Epithelial cell of proximal tubule (primary cell): ENCODE results near the gene PPP1R1B. TPM values are rescaled to one million over a fixed set of nuclear protein-coding genes. Genes with fewer than 3 reads are reported as not detected.

Experiments used
- DNase-seq: peaks from one replicate; pipeline ENCODE4 v3.0.0-alpha.2; 2011; ENCODE audit warnings: low read depth
- H3K4me3 ChIP-seq: 2 replicates; pipeline ENCODE4 v1.5.1; 2011; ENCODE audit warnings: low read depth, mild to moderate bottlenecking, low read length
- total RNA-seq: library from RNA; depleted of rRNA; stranded (reverse); fragments of >200 nt; gene quantifications from 2 replicates; pipeline ENCODE4 v1.2.3, GENCODE V29; 2015
- TF ChIP-seq, protein P1 (sequence below): conservative IDR thresholded peaks from 2 replicates; pipeline ENCODE4 v1.5.1; 2012; ENCODE audit warnings: low read depth, mild to moderate bottlenecking, low read length

Gene PPP1R1B
- total RNA-seq, 1 donor from 2014 or later: not detected

DNA sequence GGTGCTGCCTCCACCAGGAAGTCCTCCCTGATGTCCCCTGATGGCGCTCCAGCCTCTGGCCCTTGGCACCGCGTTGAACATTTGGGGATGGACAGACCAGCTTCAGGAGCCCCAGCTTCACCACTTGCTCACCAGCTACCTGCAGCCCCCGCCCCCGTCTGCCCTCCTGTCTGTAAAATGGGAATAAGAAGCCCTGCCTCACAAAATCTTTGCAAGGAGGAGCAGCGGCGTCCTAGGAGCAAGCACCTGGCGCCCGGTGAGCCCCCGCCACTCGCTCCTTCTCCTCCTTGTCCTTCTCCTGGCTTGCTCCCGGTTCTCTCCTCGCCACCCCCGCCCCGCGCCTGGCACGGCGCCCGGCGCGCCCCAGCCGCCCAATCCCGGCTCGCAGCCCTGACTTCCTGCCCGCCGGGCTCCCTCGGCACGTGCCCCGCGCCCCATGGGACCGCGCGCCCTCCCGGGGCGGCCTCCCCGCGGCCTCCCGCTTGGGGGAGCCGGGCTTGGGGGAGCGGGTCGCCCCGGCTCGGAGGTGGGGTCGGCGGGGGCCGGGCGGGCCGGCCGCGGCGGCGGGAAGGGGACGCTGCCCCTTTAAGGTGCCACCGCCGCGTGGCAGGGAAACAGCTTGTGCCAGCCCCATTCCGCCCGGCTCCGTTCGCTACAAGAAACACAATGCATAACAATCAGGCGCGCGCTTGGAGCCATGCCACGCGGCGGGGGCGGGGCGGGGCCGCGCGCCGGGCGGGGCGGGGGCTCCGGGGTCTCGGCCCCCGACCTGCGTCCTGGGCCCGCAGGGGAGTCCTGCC, 9.1 kb upstream of the PPP1R1B start:
- H3K4me3 ChIP-seq: peak overlapping the region; percentile 72
- no peak for DNase-seq
- TF ChIP-seq, protein P1, sequence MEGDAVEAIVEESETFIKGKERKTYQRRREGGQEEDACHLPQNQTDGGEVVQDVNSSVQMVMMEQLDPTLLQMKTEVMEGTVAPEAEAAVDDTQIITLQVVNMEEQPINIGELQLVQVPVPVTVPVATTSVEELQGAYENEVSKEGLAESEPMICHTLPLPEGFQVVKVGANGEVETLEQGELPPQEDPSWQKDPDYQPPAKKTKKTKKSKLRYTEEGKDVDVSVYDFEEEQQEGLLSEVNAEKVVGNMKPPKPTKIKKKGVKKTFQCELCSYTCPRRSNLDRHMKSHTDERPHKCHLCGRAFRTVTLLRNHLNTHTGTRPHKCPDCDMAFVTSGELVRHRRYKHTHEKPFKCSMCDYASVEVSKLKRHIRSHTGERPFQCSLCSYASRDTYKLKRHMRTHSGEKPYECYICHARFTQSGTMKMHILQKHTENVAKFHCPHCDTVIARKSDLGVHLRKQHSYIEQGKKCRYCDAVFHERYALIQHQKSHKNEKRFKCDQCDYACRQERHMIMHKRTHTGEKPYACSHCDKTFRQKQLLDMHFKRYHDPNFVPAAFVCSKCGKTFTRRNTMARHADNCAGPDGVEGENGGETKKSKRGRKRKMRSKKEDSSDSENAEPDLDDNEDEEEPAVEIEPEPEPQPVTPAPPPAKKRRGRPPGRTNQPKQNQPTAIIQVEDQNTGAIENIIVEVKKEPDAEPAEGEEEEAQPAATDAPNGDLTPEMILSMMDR: no peak

DNA sequence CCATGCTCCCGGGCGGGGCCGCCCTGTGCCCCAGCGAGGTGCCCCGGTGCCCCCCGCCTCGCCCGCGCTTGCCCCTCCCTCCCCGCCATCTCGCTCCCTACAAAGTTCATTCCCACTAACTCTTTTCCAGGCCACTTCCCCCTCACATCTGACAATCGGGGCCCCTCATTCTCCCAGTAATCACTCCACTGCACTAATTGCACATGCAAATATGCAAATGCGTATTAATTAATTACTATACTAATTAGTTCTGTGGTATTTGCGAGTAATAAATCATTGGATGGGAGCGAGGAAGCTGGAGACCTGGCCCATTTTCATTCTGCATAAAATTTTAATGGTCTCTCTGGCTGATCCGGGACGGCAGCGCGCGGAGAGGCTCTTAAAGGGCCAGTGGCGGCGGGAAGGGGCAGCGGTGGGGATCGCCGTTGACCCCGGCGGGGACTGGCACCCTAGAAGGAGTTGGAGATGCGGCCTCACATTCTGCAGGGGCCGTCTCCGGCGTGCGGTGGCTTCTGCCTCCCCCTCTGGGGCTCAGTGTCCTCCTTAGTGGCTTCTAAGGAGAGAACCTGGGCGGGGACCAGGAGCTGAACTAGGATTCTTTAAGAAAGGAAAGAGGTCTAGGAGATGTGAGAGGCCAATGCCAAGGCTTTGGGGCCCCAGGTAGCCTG, 8.4 kb upstream of the PPP1R1B start:
- H3K4me3 ChIP-seq: peak overlapping the region; percentile 72
- no peak for DNase-seq
- TF ChIP-seq, protein P1: no peak

DNA sequence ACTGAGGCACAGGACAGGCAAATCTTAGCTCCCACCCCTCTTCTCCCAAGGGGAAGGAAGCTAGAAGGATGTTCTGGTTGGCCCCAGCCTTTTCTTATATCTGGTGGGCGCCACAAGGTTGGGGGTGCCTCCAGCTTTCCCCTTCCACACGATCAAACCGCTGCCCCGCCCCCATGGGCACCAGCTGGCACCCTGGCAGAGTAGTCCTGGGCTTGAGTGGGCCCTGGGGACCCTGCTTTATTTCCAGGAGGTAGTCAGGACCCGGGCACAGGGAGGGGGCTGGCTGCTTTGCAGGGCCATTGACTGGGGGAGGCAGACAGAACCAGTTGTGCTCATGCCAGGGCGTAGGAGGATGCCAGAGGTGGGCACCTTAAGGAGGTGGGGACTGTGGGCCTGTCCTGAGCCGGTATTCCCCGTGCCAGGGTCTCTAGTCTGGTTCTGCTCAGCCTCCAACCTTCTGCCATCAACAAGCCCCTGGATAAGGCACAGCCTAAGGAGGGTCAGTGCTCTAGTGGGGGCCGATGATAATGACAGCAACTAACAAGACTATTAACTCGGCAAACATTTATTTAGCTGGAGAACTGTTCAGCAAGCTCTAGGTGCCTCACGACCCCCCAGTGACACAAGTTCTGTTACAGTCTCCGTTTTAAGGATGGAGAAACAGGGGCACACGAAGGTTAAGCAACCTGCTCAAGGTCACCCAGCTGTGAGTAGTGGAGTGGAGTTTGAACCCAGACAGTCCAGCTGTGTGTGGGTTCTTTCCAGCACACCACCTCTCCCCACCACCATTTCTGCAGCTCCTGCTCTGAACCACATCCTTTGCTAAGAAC, 7.6 kb upstream of the PPP1R1B start:
- peak overlapping the region; percentile 72 for H3K4me3 ChIP-seq
- DNase-seq: no peak
- TF ChIP-seq, protein P1: no peak

DNA sequence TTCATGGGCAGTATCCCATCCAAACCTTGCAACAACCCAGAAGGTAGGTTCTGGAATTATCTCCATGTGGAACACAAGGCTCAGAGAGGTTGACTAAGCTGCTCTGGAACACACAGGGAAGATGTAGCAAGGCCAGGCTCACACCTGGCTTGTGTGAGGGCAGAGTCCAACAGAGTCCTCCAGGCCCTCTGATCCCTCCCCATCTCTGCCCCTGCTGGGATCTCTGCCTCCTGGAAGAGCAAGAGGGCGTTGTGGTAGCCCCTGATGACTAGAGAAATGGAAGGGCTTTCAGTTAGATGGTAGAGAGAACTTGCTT, 7.0 kb upstream of the PPP1R1B start:
- TF ChIP-seq, protein P1: no peak
- DNase-seq: no peak
- H3K4me3 ChIP-seq: no peak overlapping the region

DNA sequence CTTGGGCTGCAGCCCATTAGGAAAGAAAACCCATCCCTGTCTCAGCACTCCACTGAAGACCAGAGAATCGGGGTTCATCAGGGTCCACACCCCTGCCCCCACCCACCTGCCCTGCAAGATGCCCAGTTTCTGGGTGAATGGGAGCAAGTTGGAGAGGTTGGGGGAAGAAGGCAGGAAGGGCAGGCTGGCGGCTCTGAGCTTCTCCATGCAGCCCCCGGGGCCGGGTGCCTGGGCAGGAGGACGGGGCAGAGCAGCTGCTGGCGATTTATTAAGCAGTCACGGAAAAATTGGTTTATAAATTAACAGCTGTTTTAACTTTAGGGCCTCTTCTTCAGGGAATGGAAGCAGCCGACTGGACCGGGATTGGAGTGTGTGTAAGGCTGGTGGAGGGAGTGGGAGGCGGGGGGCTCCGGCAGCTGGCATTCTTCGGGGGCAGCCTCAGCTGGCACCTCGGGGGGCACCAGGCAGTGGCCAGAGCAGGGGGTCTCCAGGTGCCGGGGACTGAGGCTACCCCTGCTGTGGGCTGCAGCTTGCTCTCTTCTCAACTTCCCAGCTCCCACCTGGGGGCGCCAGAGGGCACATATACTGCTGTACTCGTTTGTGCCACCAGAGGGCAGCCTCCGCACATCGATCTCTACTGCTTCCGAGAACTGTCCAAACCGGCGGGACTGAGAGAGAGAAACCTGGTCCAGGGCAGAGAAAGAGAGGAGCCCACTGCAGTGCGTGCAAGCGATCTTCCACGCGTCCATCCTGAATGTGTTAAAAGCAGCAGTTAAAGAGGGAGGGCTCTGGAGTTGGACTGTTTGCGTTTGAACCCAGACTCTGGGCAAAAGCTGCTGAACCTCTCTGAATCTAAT, 5.0 kb upstream of the PPP1R1B start:
- TF ChIP-seq, protein P1: peak; percentile 100
- DNase-seq: no peak
- H3K4me3 ChIP-seq: no peak overlapping the region

DNA sequence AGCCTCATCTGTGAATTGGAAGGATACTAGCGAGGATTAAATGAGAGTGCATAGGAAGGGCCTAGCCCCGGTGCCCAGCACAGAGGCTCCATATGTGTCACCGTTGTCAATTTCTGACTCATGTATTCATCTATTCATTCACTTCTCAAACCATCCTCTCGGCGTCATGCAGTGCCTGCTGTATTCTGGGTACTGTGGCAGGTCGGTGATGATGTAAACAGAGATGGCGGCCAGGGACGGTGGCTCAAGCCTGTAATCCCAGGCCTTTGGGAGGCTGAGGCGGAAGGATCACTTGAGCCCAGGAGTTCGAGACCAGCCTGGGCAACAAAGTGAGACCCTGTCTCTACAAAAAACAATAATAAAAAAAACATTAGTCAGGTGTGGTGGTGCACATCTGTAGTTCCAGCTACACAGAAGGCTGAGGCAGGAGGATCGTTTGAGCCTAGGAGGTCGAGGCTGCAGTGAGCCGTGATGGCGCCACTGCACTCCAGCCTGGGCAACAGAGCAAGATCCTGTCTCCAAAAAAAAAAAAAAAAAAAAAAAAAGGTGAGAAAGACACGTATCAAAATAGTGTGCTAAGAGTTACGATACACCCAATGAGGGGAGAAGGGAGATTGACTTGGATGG, 4.3 kb upstream of the PPP1R1B start:
- H3K4me3 ChIP-seq: no peak overlapping the region
- TF ChIP-seq, protein P1: no peak
- no peak for DNase-seq
